Measurements from ENCODE around the gene PALLD.

GRCh38 chr4:168524006-168524405 lies 27.2 kb downstream of the PALLD start:
- TF ChIP-seq GATA2 (IDR thresholded peaks at IDR 0.05; ENCODE audit: low read depth, low read length) = no peak
- no peak for TF ChIP-seq GATA3 (IDR thresholded peaks at IDR 0.05; ENCODE audit: low read depth, low read length)
